K562 (cell line): Measurements from ENCODE around the gene GAPDHS. TPM values are rescaled to one million over a fixed set of nuclear protein-coding genes. Genes with fewer than 3 reads are reported as not detected.

Source experiments
- ATAC-seq: fragments of 200-7000 bp; cut with Tn5 transposase; 3 replicates; pipeline ENCODE4 v1.9.1; 2020; ENCODE audit warnings: moderate library complexity
- BruUV-seq: library from RNA; stranded (reverse); fragments of 400-500 nt; replicated peaks from 2 replicates; lab custom pipeline; 2021; lab: Mats Ljungman, UMichigan
- CTCF ChIA-PET: fragments of 300-600 bp; formaldehyde crosslinking; extraction: SDS; loops from one replicate; lab custom pipeline; 2021; ENCODE audit warnings: low intra/inter-chr PET ratio; lab: Yijun Ruan, JAX
- POLR2A ChIA-PET: fragments of 300-600, 350-650 bp; sonication (Branson Sonifier 250); formaldehyde crosslinking; extraction: SDS; loops from one replicate; lab custom pipeline; 2021; ENCODE audit warnings: antibody characterized with exemption, inconsistent platforms; lab: Yijun Ruan, JAX
- DNase-seq, 4 experiments: peaks; one replicate each; pipeline versions ENCODE4 v3.0.0 to v3.0.0-alpha.2; 2011 to 2018; ENCODE audit warnings: low spot score in 3 of 4, mixed read lengths in 3 of 4; ENCODE audit errors: extremely low read depth in 1 of 4
- FAIRE-seq: peaks from 2 replicates; lab custom pipeline; 2011; peaks lifted over from hg19 to GRCh38; lab: Jason Lieb, UNC
- H2AFZ ChIP-seq: 2 replicates; pipeline ENCODE4 v1.6.0; 2011; ENCODE audit warnings: low read depth, low read length, control low read depth, inconsistent platforms
- H3K27ac ChIP-seq: fragments of 200-600 bp; 3 replicates; pipeline ENCODE4 v1.8.0; 2011; ENCODE audit warnings: low read depth, mild to moderate bottlenecking, control low read depth, inconsistent platforms, low read length, moderate library complexity, mixed read lengths; ENCODE audit errors: extremely low read depth
- H3K27me3 ChIP-seq, 2 experiments: fragments of 300-600 bp in 1 of 2; 2 replicates in 1 of 2; 3 replicates in 1 of 2; pipeline versions ENCODE4 v1.6.0 to v1.8.0; 2011; ENCODE audit warnings: inconsistent platforms in 2 of 2, low read length in 2 of 2, mild to moderate bottlenecking in 1 of 2, mixed read lengths in 1 of 2, moderate library complexity in 1 of 2; ENCODE audit not compliant: control insufficient read depth in 2 of 2, insufficient read depth in 2 of 2
- H3K36me3 ChIP-seq: fragments of 300-600 bp; 3 replicates; pipeline ENCODE4 v1.8.0; 2011; ENCODE audit warnings: mild to moderate bottlenecking, low read length, inconsistent platforms; ENCODE audit not compliant: control insufficient read depth, insufficient read depth
- H3K4me1 ChIP-seq, 2 experiments: fragments of 200-600 bp in 1 of 2; replicated peaks in 1 of 2; 2 replicates in 1 of 2; 3 replicates in 1 of 2; pipeline versions ENCODE4 v1.5.1 to v1.8.0; 2011; ENCODE audit warnings: inconsistent platforms in 2 of 2, low read length in 2 of 2, mild to moderate bottlenecking in 1 of 2, mixed read lengths in 1 of 2, moderate library complexity in 1 of 2; ENCODE audit not compliant: control insufficient read depth in 2 of 2, insufficient read depth in 2 of 2
- H3K4me2 ChIP-seq: 2 replicates; pipeline ENCODE4 v1.6.1; 2011; ENCODE audit warnings: low read length, control low read depth, inconsistent platforms, mixed read lengths; ENCODE audit not compliant: insufficient read depth
- H3K4me3 ChIP-seq: fragments of 200-600 bp; sonication (generic), shearing (Covaris generic); 2 replicates; pipeline ENCODE4 v1.5.1; 2016; ENCODE audit warnings: control low read depth, inconsistent platforms
- H3K79me2 ChIP-seq: fragments of 200-600 bp; 3 replicates; pipeline ENCODE4 v1.8.0; 2011; ENCODE audit warnings: low read length, inconsistent platforms; ENCODE audit not compliant: control insufficient read depth, insufficient read depth
- H3K9ac ChIP-seq, 2 experiments: 2 replicates each; pipeline versions ENCODE4 v1.6.0 to v1.6.1; 2011; ENCODE audit warnings: low read depth in 2 of 2, low read length in 2 of 2, control low read depth in 1 of 2, inconsistent platforms in 1 of 2, mild to moderate bottlenecking in 1 of 2, mixed read lengths in 1 of 2; ENCODE audit not compliant: insufficient read depth in 1 of 2
- H3K9me1 ChIP-seq: one replicate; pipeline ENCODE4 v1.6.0; 2011; ENCODE audit warnings: inconsistent platforms, mild to moderate bottlenecking, low read length, moderate library complexity; ENCODE audit not compliant: control insufficient read depth, insufficient read depth
- H3K9me3 ChIP-seq: replicated peaks from 2 replicates; pipeline ENCODE4 v1.5.1; 2011; ENCODE audit warnings: low read depth, low read length, inconsistent platforms; ENCODE audit not compliant: control insufficient read depth, insufficient read depth
- H4K20me1 ChIP-seq: replicated peaks from 2 replicates; pipeline ENCODE4 v1.6.1; 2011; ENCODE audit warnings: low read length, inconsistent platforms, mixed read lengths; ENCODE audit not compliant: control insufficient read depth, insufficient read depth
- DMBX1 ChIP-seq: fragments of 250-450 bp; sonication (Bioruptor Pico); IDR thresholded peaks from 2 replicates; pipeline ENCODE4 v1.8.0; 2022; ENCODE audit warnings: inconsistent platforms, mild to moderate bottlenecking, moderate library complexity, borderline replicate concordance
- JUNB ChIP-seq: fragments of 450-650 bp; formaldehyde crosslinking; conservative IDR thresholded peaks from 2 replicates; pipeline ENCODE4 v1.4.0; 2020; ENCODE audit warnings: mild to moderate bottlenecking
- NFATC3 ChIP-seq: fragments of 450-650 bp; IDR thresholded peaks from 2 replicates; pipeline ENCODE4 v1.6.1; 2017; ENCODE audit warnings: mild to moderate bottlenecking
- NFIX ChIP-seq: fragments of 250-450 bp; sonication (Bioruptor Pico); IDR thresholded peaks from 2 replicates; pipeline ENCODE4 v1.4.0; 2020; ENCODE audit warnings: low read depth, mild to moderate bottlenecking, moderate library complexity
- PHB ChIP-seq: fragments of 250-450 bp; sonication (Bioruptor Pico); IDR thresholded peaks from 2 replicates; pipeline ENCODE4 v1.5.0; 2021
- SAFB2 ChIP-seq: fragments of 200-400 bp; formaldehyde crosslinking; IDR thresholded peaks from 2 replicates; pipeline ENCODE4 v1.6.1; 2018; ENCODE audit warnings: borderline replicate concordance, low read length, low read depth, moderate library complexity; ENCODE audit not compliant: severe bottlenecking
- STAT5A ChIP-seq: IDR thresholded peaks from 2 replicates; pipeline ENCODE4 v1.6.1; 2012; ENCODE audit warnings: low read length, inconsistent platforms, borderline replicate concordance
- STAT6 ChIP-seq: sonication (generic); formaldehyde crosslinking; IDR thresholded peaks from 2 replicates; pipeline ENCODE4 v1.8.1; 2023; ENCODE audit warnings: mild to moderate bottlenecking, missing genetic modification reagents
- TBL1XR1 ChIP-seq, 2 experiments: IDR thresholded peaks; 2 replicates each; pipeline ENCODE4 v1.6.1; 2012; ENCODE audit warnings: improper control_type of control experiment in 2 of 2, low read length in 2 of 2, mild to moderate bottlenecking in 1 of 2
- TEAD2 ChIP-seq: fragments of 450-650 bp; IDR thresholded peaks from 2 replicates; pipeline ENCODE4 v1.6.1; 2016; ENCODE audit warnings: missing genetic modification characterization, control low read depth, missing compliant biosample characterization
- WHSC1 ChIP-seq: IDR thresholded peaks from one replicate; pipeline ENCODE4 v1.6.1; 2012; ENCODE audit warnings: low read length, control low read depth, inconsistent platforms
- ZFP30 ChIP-seq: fragments of 250-450 bp; sonication (Bioruptor Pico); IDR thresholded peaks from 2 replicates; pipeline ENCODE4 v1.8.0; 2022; ENCODE audit warnings: moderate library complexity, mild to moderate bottlenecking, inconsistent platforms, borderline replicate concordance
- ZNF41 ChIP-seq: fragments of 250-450 bp; sonication (Bioruptor Pico); conservative IDR thresholded peaks from 2 replicates; pipeline ENCODE4 v1.4.0; 2020; ENCODE audit warnings: mild to moderate bottlenecking
- WGBS: fragments of 100-300 bp; shearing (Covaris generic); methylation state at CpG from one replicate; pipeline ENCODE4 v1.1.6; 2016; ENCODE audit warnings: low coverage, mixed read lengths; ENCODE audit not compliant: insufficient coverage; ENCODE audit errors: missing lambda C conversion rate; 5-methylcytosine and 5-hydroxymethylcytosine counted together
- in situ Hi-C: fragments of 300-500 bp; cut with MboI; formaldehyde crosslinking; loops from 4 replicates; pipeline ENCODE4 v1.15.0; 2018; ENCODE audit warnings: inconsistent platforms, mixed read lengths
- intact Hi-C: fragments of 100-400 bp; cut with micrococcal nuclease; formaldehyde crosslinking; loops from 2 replicates; pipeline ENCODE4 v1.14.2; 2022
- polyA plus RNA-seq, 8 experiments: library from polyadenylated mRNA; depleted of rRNA in 4 of 8; stranded (reverse) in 5 of 8; unstranded in 3 of 8; fragments of >200 nt; fragmentation: Nextera tagmentation in 2 of 8; fragmentation: Illumina TruSeq in 1 of 8; extraction: Ambion mirVana in 2 of 8; extraction: Trizol in 1 of 8; gene quantifications; 2 replicates each; pipeline versions ENCODE4 v1.2.1 to v1.2.3, GENCODE V29; 2011 to 2014; ENCODE audit warnings: inconsistent platforms in 1 of 8, missing spikeins in 1 of 8
- total RNA-seq, 7 experiments: library from RNA; depleted of rRNA in 6 of 7; stranded (reverse); fragments of >200 nt in 6 of 7; fragmentation: Illumina TruSeq in 2 of 7; extraction: Trizol in 2 of 7; gene quantifications; 2 replicates each; pipeline versions ENCODE4 v1.2.1 to v1.2.3, GENCODE V29; 2011 to 2021; ENCODE audit warnings: low replicate concordance in 1 of 7

GAPDHS gene
- total and polyA plus RNA-seq, 9 of the 15 experiments (the other 6 are each of a cell fraction or from before 2014, with no cell fraction given) = 0.08 to 0.12 TPM; not detected in 7

GRCh38 chr19:35491836-35492360, 41.4 kb upstream of the GAPDHS start:
- CTCF ChIA-PET = no interaction called here
- POLR2A ChIA-PET = interaction anchor here (0.6 to 1.6 kb wide), 5 partner anchors 10 to 276 kb away, joined by 3 to 4 read pairs (median 3); no protein-coding TSS in a partner anchor
- Histone ChIP-seq H2AFZ (no peak overlapping the region), H3K9me3 (no peaks in the 10 kb centered on the region), H3K9ac (no peak overlapping the region), H3K4me2 (no peak overlapping the region), H3K4me1 (peaks cover 3 to 12% of the 10 kb centered on the region in 2 experiments; a peak in 2 of 5 replicates), H3K27ac (no peak overlapping the region), H3K27me3 (peaks cover 54 to 85% of the 10 kb centered on the region in 2 experiments), H3K4me3 (no peak overlapping the region), H3K79me2 (no peaks in the 10 kb centered on the region), H3K36me3 (no peaks in the 10 kb centered on the region), H3K9me1 (no peaks in the 10 kb centered on the region), H4K20me1 (no peaks in the 10 kb centered on the region; the same call in 1 of the 2 replicates)
- in situ Hi-C loops = no loop called here
- no peak for FAIRE-seq
- TF ChIP-seq NFIX (CRISPR knock-in tag) (no peak), TEAD2 (tag) (no peak), NFATC3 (no peak), STAT6 (CRISPR knock-in tag) (no peak), SAFB2 (no peak), JUNB (no peak), ZFP30 (CRISPR knock-in tag) (no peak), PHB (CRISPR knock-in tag) (no peak), WHSC1 (no peak), ZNF41 (CRISPR knock-in tag) (no peak), STAT5A (no peak), TBL1XR1 (IDR thresholded peaks at IDR 0.05; ENCODE audit: low read length in 2 of 2) (no peak), DMBX1 (CRISPR knock-in tag) (no peak)
- no TSS peak for BruUV-seq
- WGBS = 2% methylated on average over 9 of the region's 9 CpGs
- DNase-seq = no peak
- intact Hi-C loops = no loop called here
- ATAC-seq = no peak
